Keratinocyte (primary cell): ENCODE measurements around the gene FLRT1. TPM values are rescaled to one million over a fixed set of nuclear protein-coding genes. Genes with fewer than 3 reads are reported as not detected.

Experiments used
- DNase-seq: peaks from one replicate; pipeline ENCODE4 v3.0.0-alpha.2; 2011; ENCODE audit warnings: low read depth, missing footprints, low spot score
- FAIRE-seq: peaks from 2 replicates; lab custom pipeline; 2011; peaks lifted over from hg19 to GRCh38; lab: Jason Lieb, UNC
- H2AFZ ChIP-seq: 2 replicates; pipeline ENCODE4 v1.6.0; 2012; ENCODE audit warnings: low read length, control low read depth, inconsistent platforms; ENCODE audit not compliant: control insufficient read depth
- H3K27ac ChIP-seq: 2 replicates; pipeline ENCODE4 v1.5.1; 2011; ENCODE audit warnings: low read length; ENCODE audit not compliant: control insufficient read depth, insufficient read depth
- H3K27me3 ChIP-seq: 3 replicates; pipeline ENCODE4 v1.6.0; 2011; ENCODE audit warnings: low read length; ENCODE audit not compliant: control insufficient read depth, insufficient read depth; ENCODE audit errors: extremely low read depth
- H3K36me3 ChIP-seq, 2 experiments: 2 replicates in 1 of 2; 3 replicates in 1 of 2; pipeline ENCODE4 v1.5.1; 2011; ENCODE audit warnings: low read length in 2 of 2, mild to moderate bottlenecking in 1 of 2; ENCODE audit not compliant: control insufficient read depth in 2 of 2, insufficient read depth in 2 of 2; ENCODE audit errors: extremely low read depth in 1 of 2
- H3K4me1 ChIP-seq: 3 replicates; pipeline ENCODE4 v1.5.1; 2011; ENCODE audit warnings: low read length; ENCODE audit not compliant: control insufficient read depth, insufficient read depth; ENCODE audit errors: extremely low read depth
- H3K4me2 ChIP-seq: 3 replicates; pipeline ENCODE4 v1.6.0; 2011; ENCODE audit warnings: low read depth, low read length; ENCODE audit not compliant: control insufficient read depth, insufficient read depth; ENCODE audit errors: extremely low read depth
- H3K4me3 ChIP-seq, 3 experiments: fragments of 200-600 bp in 1 of 3; sonication (generic) in 1 of 3; 2 replicates in 2 of 3; 3 replicates in 1 of 3; pipeline ENCODE4 v1.5.1; 2011 to 2016; ENCODE audit warnings: low read length in 3 of 3, mild to moderate bottlenecking in 3 of 3, control low read depth in 2 of 3, inconsistent platforms in 1 of 3, low read depth in 1 of 3, mixed read lengths in 1 of 3, mixed run types in 1 of 3, moderate library complexity in 1 of 3; ENCODE audit not compliant: control insufficient read depth in 2 of 3, insufficient read depth in 2 of 3; ENCODE audit errors: extremely low read depth in 1 of 3
- H3K79me2 ChIP-seq: 2 replicates; pipeline ENCODE4 v1.6.0; 2012; ENCODE audit warnings: low read length; ENCODE audit not compliant: control insufficient read depth, insufficient read depth
- H3K9ac ChIP-seq: 3 replicates; pipeline ENCODE4 v1.6.0; 2011; ENCODE audit warnings: low read length; ENCODE audit not compliant: control insufficient read depth, insufficient read depth; ENCODE audit errors: extremely low read depth
- H3K9me1 ChIP-seq: 3 replicates; pipeline ENCODE4 v1.6.0; 2011; ENCODE audit warnings: low read length; ENCODE audit not compliant: control insufficient read depth, insufficient read depth; ENCODE audit errors: extremely low read depth
- H3K9me3 ChIP-seq: 2 replicates; pipeline ENCODE4 v1.5.1; 2012; ENCODE audit warnings: low read depth, low read length; ENCODE audit not compliant: control insufficient read depth
- H4K20me1 ChIP-seq: 3 replicates; pipeline ENCODE4 v1.6.0; 2011; ENCODE audit warnings: low read length; ENCODE audit not compliant: control insufficient read depth, insufficient read depth; ENCODE audit errors: extremely low read depth
- EZH2 ChIP-seq: IDR thresholded peaks from one replicate; pipeline ENCODE4 v1.6.1; 2012; ENCODE audit warnings: inconsistent platforms, mild to moderate bottlenecking, low read length, moderate library complexity
- dilution Hi-C: fragments of 300-500 bp; cut with MboI; formaldehyde crosslinking; loops from one replicate; pipeline ENCODE4 v1.7.0; 2020; ENCODE audit warnings: low sequenced_read_pairs; ENCODE audit not compliant: extremely low pct_ligation_motif_present
- polyA plus RNA-seq, 5 experiments: library from polyadenylated mRNA; depleted of rRNA in 3 of 5; stranded (reverse) in 3 of 5; stranded (forward) in 1 of 5; unstranded in 1 of 5; fragments of >200 nt; gene quantifications; 1 replicate in 1 of 5; 2 replicates in 3 of 5; 3 replicates in 1 of 5; pipeline versions ENCODE4 v1.2.1 to v1.2.3, GENCODE V29; 2011 to 2012; ENCODE audit warnings: missing spikeins in 2 of 5, low read depth in 1 of 5, low replicate concordance in 1 of 5
- TF ChIP-seq, protein P1 (sequence below), 3 experiments: IDR thresholded peaks in 1 of 3; conservative IDR thresholded peaks in 1 of 3; optimal IDR thresholded peaks in 1 of 3; 2 replicates in 2 of 3; 3 replicates in 1 of 3; pipeline versions ENCODE3 to v1.5.1; 2011; ENCODE audit warnings: low read length in 3 of 3, mild to moderate bottlenecking in 3 of 3, moderate library complexity in 2 of 3, control low read depth in 1 of 3, inconsistent platforms in 1 of 3; ENCODE audit not compliant: insufficient read depth in 2 of 3; ENCODE audit errors: extremely low read depth in 1 of 3

The FLRT1 gene
- polyA plus RNA-seq, 1 donor (not counting 4 experiments of a cell fraction or from before 2014, with no cell fraction given): not detected

DNA sequence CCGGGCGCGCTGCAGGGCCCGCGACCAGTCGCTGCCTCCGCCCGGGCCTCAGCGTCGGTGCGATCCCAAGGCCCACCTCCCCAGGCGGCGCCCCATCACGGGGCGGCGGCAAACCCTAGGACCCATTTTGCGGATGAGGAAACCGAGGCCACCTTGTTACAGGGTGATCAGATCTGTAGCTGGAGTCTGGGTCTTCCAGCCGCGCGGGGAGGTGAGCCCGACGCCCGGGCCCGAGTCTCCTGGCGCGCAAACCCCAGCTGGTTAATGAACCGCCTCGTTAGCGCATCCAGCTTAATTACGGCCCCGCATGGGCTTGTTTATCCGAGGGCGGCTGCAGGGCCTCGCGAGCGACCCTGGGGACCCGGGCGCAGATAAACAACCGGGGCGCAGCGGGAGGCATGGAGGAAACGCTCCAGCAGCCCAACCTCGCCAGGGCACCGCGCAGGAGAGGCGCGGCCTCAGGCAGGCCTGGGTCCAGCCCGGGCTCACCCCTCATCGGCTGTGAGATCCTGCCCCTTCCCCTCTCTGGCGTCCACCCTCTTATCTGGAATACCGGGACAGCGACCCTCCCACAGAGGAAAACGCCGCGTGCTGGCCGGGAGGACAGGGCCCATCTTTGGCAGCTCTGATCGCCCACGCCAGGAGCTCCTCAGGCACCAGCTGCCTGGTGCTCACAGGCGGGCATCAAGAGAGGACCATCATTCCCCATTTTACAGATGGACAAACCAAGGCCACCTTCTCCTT lies 34.8 kb upstream of the FLRT1 start:
- Histone ChIP-seq H3K79me2 (no peaks in the 10 kb centered on the region), H3K36me3 (peaks cover 9 to 14% of the 10 kb centered on the region in 2 experiments), H4K20me1 (peaks cover 6% of the 10 kb centered on the region), H2AFZ (no peak overlapping the region), H3K9ac (peak overlapping the region; percentile 33), H3K4me2 (peak overlapping the region; percentile 58), H3K4me1 (peaks cover 10% of the 10 kb centered on the region), H3K27ac (no peak overlapping the region), H3K9me3 (no peaks in the 10 kb centered on the region), H3K4me3 (peak overlapping the region in 1 of 3 experiments; percentile 12), H3K9me1 (no peaks in the 10 kb centered on the region), H3K27me3 (no peaks in the 10 kb centered on the region)
- dilution Hi-C loops: loop anchor here (10.0 kb wide), 1 partner anchor 134 kb away; no protein-coding TSS in a partner anchor
- no peak for FAIRE-seq
- no peak for TF ChIP-seq EZH2
- TF ChIP-seq, protein P1, sequence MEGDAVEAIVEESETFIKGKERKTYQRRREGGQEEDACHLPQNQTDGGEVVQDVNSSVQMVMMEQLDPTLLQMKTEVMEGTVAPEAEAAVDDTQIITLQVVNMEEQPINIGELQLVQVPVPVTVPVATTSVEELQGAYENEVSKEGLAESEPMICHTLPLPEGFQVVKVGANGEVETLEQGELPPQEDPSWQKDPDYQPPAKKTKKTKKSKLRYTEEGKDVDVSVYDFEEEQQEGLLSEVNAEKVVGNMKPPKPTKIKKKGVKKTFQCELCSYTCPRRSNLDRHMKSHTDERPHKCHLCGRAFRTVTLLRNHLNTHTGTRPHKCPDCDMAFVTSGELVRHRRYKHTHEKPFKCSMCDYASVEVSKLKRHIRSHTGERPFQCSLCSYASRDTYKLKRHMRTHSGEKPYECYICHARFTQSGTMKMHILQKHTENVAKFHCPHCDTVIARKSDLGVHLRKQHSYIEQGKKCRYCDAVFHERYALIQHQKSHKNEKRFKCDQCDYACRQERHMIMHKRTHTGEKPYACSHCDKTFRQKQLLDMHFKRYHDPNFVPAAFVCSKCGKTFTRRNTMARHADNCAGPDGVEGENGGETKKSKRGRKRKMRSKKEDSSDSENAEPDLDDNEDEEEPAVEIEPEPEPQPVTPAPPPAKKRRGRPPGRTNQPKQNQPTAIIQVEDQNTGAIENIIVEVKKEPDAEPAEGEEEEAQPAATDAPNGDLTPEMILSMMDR (optimal IDR thresholded peaks at IDR 0.05 in 1 of 3, IDR thresholded peaks at IDR 0.05 in 1 of 3, conservative IDR thresholded peaks at IDR 0.05 in 1 of 3; ENCODE audit: extremely low read depth in 1 of 3, insufficient read depth in 2 of 3, low read length in 3 of 3): no peak
- DNase-seq: no peak

DNA sequence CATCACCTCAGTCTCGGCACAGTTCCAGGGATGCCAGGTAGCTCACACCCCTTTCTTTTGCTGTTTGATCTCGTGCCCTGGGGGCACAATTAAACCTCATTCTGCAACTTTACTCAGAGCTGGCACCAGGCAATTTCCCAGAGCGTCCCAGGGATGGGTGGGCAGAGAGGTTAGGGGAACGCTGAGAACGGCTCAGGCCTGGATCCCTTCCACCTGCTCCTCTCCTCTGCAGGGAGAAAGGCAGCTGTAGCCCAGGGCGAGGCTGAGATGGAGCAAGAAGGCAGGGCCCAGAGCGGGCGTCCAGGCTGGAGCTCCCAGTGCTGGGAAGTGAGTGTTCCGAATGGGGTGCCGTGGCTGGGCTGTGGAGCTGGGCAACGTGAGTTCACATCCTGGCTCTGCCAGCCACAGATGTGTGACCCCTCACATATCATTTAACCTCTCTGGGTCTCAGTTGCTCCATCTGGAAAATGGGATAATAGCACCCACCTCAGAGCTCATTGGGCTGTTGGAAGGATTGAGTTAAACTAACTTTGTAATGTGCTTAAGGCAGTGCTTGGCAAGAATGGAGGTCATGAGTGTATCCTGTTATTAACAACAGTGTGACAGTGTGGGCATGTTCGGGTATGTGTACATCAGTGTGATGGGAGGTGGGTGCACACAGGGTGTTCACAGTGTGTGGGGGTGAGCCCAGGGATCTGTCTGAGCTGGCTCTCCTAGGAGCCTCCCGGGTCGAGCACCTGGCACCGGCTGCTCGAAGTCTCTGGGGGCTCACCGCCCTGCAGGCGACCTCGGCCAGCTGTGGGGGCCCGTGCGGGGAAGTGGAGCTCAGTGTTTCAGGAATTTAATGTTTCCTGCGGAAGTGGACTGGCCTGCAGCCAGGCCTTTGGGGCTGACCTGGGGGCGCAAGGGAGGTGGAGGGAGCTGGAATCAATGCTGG lies 34.0 kb upstream of the FLRT1 start:
- peaks cover 6% of the 10 kb centered on the region for H4K20me1 ChIP-seq
- no peak overlapping the region for H3K9ac ChIP-seq
- dilution Hi-C loops: loop anchor here (10.0 kb wide), 1 partner anchor 133 kb away; no protein-coding TSS in a partner anchor
- TF ChIP-seq, protein P1 (optimal IDR thresholded peaks at IDR 0.05 in 1 of 3, IDR thresholded peaks at IDR 0.05 in 1 of 3, conservative IDR thresholded peaks at IDR 0.05 in 1 of 3; ENCODE audit: extremely low read depth in 1 of 3, insufficient read depth in 2 of 3, low read length in 3 of 3): no peak
- no peak overlapping the region for H3K4me3 ChIP-seq
- FAIRE-seq (no peak), DNase-seq (no peak)
- H2AFZ ChIP-seq: no peak overlapping the region
- H3K9me1 ChIP-seq: no peaks in the 10 kb centered on the region
- H3K79me2 ChIP-seq: no peaks in the 10 kb centered on the region
- H3K9me3 ChIP-seq: no peaks in the 10 kb centered on the region
- H3K4me2 ChIP-seq: no peak overlapping the region
- peaks cover 10% of the 10 kb centered on the region for H3K4me1 ChIP-seq
- H3K36me3 ChIP-seq: peaks cover 9 to 11% of the 10 kb centered on the region in 2 experiments
- peaks cover 6% of the 10 kb centered on the region for H3K27me3 ChIP-seq
- H3K27ac ChIP-seq: no peak overlapping the region
